GM19099 (cell line): ENCODE results near the gene ANKLE1.

ENCODE experiments used
- POLR2A ChIP-seq: IDR thresholded peaks from 3 replicates; pipeline ENCODE4 v1.6.1; 2011; ENCODE audit warnings: low read depth; ENCODE audit not compliant: insufficient read length; ENCODE audit errors: extremely low read depth

The ANKLE1 gene

GRCh38 chr19:17243830-17244617 lies 37.7 kb upstream of the ANKLE1 start:
- no peak for TF ChIP-seq POLR2A

- no peak for TF ChIP-seq POLR2A
These were observed 36.8 kb upstream of the ANKLE1 start for GRCh38 chr19:17244618-17245534.

- no peak for TF ChIP-seq POLR2A
These were observed 36.1 kb upstream of the ANKLE1 start, which contains the start of gene NR2F6 for GRCh38 chr19:17245535-17245984. Gene NR2F6, minus strand, starts transcription at chr19:17245919. Its CDS starts 699 bp downstream, at chr19:17245220.

- no peak for TF ChIP-seq POLR2A
These were observed 34.8 kb upstream of the ANKLE1 start for GRCh38 chr19:17246681-17247425.

GRCh38 chr19:17248011-17248776 lies 33.5 kb upstream of the ANKLE1 start:
- TF ChIP-seq POLR2A, result no peak

- TF ChIP-seq POLR2A, result no peak
These were observed 31.7 kb upstream of the ANKLE1 start for GRCh38 chr19:17249887-17250548.

GRCh38 chr19:17254636-17255035 lies 27.1 kb upstream of the ANKLE1 start:
- no peak for TF ChIP-seq POLR2A

- TF ChIP-seq POLR2A, result no peak
These were observed 26.5 kb upstream of the ANKLE1 start for GRCh38 chr19:17255150-17255621.

GRCh38 chr19:17256130-17256529 lies 25.6 kb upstream of the ANKLE1 start:
- no peak for TF ChIP-seq POLR2A

- no peak for TF ChIP-seq POLR2A
These were observed 22.5 kb upstream of the ANKLE1 start for GRCh38 chr19:17259118-17259780.

GRCh38 chr19:17259934-17260333 lies 21.8 kb upstream of the ANKLE1 start:
- TF ChIP-seq POLR2A, result no peak

GRCh38 chr19:17260842-17261325 lies 20.8 kb upstream of the ANKLE1 start:
- TF ChIP-seq POLR2A, result no peak

GRCh38 chr19:17262557-17262956 lies 19.1 kb upstream of the ANKLE1 start:
- no peak for TF ChIP-seq POLR2A
